Stimulated activated CD4-positive, alpha-beta T cell treated with anti-CD3 and anti-CD28 coated beads, TNF-alpha, amount 100 ng/mL, for 4 hours (primary cell): ENCODE data around the gene TIGD3.
A peak's percentile ranks its signal among the peaks of the same experiment; 100 is the strongest.

Experiments
- DNase-seq, 3 experiments: peaks; one replicate each; pipeline ENCODE4 v3.0.0-alpha.2; 2020; ENCODE audit warnings: low read depth in 3 of 3

TIGD3 gene

DNA sequence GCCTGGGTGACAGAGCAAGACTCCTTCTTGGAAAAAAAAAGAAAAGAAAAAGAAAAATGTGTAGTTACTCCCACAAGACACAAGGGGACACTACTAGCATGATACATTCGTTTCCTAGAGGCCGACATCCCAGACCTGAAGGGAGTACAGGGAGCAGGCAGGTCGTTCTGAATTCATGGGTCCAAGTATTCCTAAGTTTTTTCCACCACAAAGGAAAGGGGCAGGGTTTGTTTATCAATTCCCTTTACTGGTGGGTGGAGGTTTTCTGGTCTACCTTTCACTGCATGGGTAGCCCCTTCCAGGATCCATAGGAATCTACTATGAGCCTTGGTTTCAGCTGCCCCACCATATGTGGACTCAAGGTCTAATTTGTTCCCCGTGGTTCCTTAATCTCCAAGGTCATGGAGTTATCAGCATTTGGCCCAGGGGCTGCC, 11.8 kb downstream of the TIGD3 start:
- DNase-seq: no peak

DNA sequence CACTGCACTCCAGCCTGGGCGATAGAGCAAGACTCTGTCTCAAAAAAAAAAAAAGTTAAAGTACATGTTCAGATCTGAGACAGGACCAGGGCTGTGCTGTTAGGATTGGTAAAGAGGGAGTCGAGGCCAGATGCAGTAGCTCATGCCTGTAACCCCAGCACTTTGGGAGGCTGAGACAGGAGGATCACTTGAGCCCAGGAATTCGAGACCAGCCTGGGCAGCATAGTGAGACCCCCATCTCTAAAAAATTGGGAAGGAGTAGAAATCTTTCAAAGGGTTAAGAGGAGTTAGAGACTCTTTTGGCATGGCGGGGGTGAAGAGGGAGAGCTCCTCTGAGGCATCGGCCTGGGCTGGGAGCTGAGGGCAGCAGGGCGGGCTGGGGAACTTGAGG, 16.1 kb downstream of the TIGD3 start:
- no peak for DNase-seq

DNA sequence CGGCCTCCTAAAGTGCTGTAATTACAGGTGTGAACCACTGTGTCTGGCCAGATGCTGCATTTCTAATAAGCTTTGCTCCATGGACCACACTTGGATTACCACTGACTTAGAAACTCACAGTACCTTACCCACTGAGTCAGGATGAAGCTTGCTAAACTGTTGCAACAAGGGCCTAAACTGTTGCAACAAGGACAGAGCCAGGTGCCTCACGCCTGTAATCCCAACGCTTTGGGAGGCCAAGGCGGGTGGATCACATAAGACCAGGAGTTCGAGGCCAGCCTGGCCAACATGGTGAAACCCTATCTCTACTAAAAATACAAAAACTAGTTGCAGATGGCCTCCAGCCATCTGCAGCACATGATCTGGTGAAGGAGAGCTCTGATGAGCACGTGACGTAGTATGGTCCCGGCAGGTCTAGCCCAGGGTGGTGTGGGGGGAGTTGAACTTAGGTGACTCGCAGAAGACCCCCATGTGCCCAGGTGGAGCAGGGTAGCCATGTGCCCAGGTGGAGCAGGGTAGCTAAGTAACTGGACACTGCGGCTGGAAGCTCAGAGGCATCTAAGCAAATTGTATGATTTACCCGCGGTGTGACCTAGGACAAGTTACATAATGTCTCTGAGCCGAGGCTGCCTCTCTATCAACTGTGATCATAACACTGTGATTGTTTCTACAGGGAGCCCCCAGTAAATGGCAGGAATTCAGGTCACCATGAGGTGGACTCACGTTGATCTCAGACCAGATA, 19.5 kb downstream of the TIGD3 start:
- no peak for DNase-seq

DNA sequence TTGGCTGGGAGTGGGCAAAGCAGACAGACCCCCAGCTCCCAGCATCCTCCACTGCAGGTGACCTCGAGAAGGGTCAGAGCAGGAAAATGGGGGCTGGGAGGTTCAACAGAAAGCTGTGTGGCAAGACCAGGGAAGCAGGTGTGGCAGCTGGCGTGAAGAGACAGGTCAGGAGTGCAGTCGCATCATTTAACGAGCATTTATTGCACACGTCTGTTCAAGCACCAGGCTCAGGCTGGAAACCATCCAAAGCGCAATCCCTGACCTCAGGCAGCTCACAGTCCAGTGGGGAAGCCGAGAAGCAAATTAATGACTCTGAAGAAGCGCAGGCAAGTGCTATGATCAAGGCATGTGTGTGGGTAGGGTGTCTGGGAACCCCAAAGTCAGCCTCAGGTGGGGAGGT, 20.5 kb downstream of the TIGD3 start:
- no peak for DNase-seq

DNA sequence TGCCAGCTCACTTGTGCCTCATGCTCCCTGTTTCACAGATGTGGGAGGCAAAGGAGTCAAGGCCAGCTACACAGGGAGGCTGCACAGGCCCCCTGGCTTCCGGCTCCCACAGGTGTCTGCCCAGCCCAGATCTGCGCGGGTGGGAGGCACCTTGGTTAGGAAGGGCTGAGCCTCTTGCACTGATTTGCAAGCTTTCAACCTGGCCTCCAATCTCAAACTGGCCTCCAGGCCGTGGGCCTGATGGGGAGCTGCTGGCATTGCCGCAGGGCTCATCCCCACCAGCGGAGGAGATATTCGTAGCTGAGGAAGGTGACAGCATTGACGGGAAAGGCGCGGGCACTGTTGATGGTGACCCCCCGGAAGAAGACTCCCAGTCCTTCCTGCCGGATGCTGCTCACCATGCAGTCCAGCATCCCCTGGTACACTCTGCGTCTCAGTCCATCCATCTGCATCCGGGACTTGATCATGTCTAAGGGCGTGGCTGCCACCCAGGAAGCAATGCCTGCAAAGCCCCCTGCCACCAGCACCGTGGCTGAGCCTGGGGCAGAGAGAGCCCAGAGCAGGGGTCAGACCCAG, 21.7 kb downstream of the TIGD3 start:
- DNase-seq: no peak

DNA sequence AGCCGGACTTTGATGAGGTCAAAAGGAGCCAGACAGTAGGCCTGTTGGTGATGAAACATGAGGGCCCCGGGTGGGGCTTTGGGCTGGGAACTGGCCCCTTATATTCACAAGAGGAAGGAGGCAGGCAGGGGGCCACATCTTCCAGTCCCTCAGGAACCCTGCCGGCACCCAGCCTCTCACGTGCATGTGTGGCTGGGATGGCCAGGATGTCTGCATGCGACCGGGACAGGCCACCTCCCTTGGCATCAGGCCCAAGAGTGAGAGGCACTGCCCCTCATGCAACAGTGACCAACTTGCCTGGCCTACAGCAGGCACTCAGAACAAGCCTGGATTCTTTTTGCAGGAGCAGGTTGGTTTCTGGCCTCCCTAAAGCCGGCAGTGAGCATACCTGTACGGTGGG, 22.5 kb downstream of the TIGD3 start:
- DNase-seq: no peak

DNA sequence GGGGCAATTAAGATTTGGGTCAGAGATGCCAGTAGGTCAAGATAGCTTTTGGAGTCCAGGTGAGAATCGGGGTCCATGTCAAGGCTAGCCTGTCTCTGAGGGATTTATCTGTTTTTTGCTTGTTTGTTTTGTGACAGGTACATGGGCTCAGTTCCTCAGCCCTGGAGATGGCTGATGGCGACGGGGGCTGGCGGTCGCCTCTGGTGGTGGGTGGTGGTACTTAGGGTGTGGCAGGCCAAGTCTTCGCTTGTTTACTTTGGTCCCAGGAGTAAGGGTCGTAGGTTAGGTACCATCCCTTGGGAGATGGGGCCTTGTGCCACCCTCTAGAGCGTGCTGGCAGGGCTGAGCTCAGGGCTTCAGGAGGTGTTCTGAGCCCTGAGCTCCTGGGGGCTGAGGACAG, 23.2 kb downstream of the TIGD3 start:
- no peak for DNase-seq

DNA sequence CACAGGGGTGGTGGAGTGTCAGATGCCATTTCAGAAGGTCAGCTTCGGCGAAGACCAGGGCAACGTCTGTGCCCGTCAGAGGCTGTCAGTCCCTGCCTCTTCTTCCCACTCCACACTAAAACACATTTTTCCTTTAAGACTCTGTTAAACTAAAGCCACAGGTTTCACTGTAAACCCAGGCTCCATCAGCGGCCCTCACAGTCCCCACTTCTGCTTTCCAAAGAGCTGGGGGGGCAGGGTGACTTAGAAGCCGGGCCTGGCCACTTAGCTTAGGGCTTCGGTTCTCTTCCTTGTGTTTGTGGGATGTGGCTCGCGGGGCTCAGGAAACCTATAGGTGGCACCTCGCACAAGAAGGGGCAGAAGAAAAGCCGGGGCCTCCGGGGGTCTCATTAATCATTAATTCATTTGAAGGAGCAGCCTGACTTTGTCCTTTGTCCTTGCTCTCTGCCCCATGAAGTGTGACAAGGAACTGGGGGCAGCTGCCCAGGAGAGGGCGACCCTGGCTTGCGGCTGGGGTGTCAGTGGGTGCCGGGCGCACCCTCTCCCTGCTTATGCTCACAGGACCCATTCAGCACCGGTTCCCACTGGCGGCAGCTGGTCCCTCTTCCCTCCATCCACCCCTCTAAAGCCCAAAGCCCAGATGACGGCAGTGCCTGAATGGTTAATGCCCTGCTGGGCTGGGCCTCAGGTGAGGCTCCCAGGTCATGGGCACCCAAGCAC, 23.8 kb downstream of the TIGD3 start:
- no peak for DNase-seq

DNA sequence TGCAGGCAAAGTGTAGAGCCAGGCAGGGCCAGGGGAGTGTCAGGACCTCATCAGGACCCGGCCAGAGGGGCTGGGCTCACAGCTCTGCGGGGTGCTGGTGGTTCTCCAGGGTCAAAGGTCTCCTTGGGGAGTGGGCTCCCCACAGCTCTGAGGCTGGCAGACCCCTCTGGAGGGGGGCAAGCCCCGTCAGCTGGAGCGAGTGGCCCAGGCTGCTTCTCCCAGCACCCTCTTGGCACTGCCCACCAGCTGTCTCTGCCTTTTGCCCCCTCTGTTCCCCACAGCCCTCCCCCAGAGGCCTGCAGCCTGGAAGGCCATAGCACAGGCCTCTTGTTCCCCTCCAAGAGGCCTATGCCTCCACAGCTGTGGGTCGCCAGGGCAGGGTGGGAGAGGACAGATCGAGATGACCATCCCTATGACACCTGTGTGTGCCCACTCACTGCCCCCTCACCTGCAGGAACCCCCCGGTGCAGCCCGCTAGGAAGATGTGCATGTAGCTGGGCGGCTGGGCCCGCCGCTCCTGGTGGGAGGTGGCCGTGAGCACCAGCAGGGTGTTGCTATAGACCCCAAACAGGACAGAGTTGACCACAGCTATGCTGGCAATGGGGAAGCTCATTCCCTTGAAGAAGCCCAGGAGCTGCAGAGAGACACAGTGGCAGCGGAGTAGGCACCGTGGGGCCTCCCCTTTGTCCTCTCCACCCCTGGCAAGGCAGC, 24.5 kb downstream of the TIGD3 start:
- no peak for DNase-seq

DNA sequence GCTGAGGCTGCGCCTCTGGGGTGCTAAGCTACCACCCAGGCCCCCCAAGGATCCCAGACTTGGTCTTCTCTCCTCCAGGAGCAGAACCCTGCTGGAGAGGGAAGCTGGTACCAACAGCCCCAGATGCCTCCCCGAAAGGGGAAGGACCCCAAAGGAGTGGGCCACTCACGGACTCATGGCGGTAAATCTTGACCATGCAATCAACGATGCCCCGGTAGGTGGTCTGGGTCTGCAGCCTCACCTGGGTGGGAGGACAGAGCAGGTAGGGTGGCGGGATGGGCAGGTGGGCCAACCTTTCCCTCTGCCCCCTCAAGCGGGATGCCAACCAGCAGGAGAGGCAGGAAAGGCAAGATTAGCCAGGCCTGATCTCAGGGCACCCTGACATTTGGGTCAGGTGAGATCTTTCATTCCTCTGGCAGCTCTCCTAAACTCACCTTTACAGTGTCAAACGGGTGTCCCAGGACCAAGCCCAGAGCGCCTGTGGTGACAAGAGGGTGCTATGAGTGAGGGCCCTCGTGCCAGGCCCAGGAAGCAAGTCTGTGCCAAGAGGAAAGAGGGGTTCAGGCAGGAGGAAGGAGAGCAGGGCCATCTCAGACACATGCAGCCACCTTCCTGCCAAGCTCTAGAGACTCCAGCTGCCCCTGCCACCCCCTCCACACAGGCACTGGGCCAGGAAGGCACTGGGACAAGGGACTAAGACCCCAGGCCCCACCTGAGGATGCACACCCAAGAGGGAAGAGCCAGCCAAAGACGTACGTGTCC, 25.3 kb downstream of the TIGD3 start:
- no peak for DNase-seq

DNA sequence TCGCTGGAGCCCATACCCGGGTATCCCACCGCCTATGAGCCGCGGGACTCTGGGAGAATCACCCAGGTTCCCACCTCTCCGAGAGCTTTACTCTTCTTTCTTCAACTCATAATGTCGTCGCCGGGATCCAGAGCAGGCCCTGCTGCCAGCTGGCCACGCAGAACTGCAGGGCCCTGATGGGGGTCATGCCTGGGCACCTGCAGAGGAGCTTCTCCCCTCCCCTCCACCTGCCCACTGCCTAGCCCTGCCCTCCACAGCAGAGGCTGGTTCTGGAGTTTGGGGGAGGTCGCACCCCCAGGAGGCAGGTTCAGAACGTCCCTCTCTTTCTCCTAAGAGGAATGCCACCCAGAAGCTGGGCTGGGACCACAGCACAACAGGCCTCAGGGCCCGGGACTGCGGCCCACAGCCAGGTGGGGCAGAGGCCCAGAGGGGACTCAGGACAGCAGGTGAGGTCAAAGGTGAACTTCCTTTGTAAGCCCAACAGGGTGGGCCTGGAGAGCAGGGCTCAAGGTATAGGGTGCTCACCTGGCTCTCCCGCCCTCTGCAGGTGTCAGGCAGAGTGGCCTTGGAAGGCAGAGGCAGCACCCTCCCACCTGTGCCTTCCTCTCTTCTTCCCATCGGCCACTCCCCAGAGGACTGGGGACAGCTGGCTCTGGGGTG, 26.0 kb downstream of the TIGD3 start:
- DNase-seq: no peak

DNA sequence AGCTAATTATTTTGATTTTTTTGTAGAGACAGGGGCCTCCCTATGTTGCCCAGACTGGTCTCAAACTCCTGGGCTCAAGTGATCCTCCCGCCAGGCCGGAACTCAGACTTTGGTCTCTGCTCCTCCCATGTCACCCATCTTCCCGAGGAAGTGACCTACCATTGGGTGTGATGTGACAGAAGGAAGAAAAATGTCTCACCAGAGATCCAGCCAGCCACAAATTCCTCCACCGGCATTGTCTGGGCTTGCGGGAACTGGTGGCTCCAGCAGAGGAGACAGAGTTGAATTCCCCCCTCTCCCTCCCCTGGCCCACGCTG, 27.1 kb downstream of the TIGD3 start:
- DNase-seq: no peak

DNA sequence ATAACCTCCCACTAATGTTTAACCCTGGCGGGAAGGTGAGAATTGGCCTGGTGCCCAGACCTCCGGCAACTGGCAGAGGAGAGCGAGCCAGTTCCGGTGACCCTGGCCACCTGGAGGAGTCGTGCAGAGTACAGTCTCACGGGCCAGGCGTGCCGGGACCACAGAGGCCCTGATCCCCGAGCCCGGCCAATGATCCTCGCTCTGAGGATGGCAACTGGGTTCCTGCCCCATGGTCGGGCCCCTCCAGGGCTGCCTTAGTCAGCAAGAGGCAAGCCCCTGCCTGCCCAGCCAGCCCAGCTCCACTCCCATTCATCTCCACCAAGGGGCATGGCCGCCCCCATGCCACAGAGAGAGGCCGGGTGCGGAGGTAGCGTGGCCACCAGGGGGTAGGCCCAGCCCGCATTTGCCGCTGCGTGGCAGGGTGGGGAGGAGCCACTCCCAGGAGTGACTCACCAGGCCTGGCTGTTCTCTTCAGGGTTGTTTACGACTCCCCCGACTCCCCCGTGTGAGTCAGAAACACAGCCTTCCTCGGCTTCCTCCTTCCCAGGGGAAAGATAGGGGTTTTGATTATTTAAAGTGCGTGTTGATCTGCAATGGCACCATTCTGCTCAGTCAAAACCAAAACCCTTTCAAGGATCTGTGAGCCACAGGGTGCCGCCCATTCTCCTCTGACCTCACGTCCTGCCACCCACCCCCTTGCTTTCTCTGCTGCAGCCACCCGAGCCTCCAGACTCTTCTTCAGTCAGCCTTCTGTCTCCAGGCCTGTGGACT, 27.7 kb downstream of the TIGD3 start, which contains the start of gene SLC25A45:
TSS of gene SLC25A45 (minus strand) at position 614 of the 771 bp plus-strand sequence. CDS start 695 bp downstream, outside the sequence.
- DNase-seq: peak; percentile 82 to 87 (median 87)

DNA sequence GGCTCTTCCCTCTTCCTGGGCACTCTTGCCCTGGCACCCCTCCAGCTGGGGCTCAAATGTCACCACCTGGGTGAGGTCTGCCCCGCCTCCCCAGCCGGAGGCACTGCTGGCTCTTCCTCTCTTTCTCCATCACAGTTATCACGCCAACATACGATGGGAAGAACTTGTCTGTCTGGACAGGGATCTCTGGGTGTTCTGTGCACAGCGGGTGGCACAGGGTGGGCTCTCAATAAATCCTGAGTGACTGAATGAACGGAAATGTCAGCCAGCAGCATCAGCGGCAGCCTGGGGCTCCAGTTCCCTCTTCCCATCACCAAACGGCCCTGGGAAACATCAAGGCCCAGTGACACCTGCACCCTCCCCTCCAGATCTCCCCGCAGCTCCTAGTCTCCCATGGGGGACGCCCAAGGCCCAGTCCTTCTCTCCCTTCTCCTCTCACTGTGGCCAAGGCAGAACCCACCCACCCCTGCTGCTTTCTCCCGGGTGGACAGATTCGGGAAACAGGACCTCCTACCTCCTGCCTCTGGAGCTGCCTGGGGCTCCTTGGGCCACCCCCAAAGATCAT, 28.3 kb downstream of the TIGD3 start:
- no peak for DNase-seq

DNA sequence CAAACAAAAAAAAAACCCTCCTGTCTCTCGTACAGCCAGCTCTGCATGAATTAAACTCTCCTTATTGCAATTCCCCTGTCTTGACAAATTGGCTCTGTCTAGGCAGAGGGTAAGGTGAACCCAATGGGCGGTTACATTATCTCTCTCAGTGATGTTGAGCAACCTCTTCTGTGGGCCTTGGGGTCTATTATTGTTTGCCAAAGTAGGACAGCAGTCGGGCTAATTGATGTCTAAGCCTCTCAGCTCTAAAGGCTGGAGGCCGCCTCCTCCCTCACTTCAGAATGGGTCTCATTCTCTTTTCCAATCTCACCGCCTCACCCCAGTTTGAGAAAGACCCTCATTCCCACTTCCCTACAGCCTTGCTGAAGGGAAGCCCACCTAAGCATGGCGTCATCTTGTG, 29.2 kb downstream of the TIGD3 start:
- DNase-seq: no peak

DNA sequence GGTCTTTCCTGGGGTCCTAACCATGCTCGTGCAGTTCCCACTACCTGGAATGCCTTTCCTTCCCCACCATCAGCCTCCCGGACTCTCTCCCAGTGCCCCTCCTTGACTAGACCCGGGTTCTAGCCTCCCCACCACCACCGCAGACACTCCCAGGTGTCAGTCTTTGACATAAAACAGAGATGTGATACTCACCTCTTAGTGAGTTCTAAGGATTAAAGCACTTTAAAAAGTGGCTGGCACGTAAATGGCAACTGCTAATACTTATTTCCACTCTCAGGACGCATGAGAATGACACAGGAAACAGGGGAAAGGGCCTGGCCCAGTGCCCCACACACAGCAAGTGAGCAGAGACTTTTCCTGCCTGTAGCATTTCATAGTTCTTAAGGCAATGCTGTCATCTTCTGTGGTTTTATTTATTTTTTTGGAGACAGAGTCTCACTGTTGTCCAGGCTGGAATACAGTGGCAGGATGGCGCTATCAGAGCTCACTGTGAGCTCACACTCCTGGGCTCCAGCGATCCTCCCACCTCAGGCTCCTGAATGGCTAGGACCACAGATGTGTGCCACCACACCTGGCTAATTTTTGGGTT, 29.8 kb downstream of the TIGD3 start:
- DNase-seq: no peak

DNA sequence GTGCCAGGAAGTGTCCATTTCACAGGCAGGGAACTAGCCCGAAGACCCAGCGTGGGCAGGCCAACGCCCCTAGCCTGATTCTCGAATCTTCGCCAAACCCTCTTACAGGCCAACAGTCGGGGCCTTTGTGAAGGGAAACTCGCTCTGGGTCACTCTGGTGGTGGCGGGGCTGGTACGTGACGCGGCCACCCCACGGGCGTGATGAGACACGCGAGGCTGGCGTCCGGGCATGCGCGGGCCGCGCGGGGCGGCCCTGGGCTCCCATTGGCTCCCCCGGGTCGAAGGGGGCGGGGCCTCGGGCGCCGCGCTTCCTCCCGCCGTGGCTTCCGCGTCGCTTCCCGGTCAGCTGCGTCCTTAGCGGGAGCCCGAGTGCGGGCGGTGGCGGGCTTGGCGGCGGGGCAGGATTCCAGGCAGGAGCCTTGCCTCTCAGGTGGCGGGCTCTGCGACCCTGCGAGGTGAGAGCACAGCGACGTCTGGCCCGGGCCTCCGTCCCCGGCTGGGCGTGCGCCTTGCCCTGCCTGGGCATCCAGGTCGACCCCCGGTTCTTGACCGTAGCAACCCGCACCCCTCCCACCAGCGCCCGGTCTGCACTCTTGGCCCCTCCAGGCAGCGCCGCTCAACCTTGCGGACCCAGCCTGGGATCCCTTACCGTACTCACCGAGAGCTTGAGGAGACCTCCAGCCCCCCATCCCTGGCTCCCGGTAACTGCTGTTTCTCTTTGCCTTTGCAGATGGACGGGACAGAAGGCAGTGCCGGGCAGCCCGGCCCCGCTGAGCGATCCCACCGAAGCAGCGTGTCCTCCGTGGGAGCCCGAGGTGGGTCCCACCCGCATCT, 32.0 kb downstream of the TIGD3 start, which contains the start of gene FRMD8:
TSS of gene FRMD8 (plus strand) at position 331 of the 834 bp plus-strand sequence. CDS start at position 731, 400 bp downstream.
- DNase-seq: peak; percentile 76 to 85 (median 78)

DNA sequence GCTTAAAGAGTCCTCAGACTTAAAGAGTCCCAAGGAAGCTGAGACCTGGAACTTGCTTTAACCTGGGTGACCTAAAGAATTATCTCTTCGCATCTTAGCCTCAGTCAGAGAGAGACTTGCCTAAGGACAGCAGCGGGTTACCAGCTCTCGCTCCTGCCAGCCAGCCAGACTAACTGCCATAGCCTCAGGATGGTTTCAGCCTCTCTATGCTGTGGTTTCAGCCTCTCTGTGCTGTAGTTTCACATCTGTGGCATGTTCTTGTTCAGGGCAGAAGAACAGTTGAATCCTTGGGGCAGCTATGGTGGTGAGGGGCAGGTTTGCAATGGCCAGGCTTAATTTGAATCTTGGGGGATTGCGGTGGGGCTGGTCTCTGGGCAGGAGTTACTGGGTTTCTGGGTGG, 34.2 kb downstream of the TIGD3 start:
- DNase-seq: no peak
